HG02759 (cell line): Measurements from ENCODE around the gene GTF3C1.
"Not testable (repeated sequence)": the region's sequence is repeated elsewhere in the genome, so short reads cannot be mapped to it uniquely, and the experiment has no call there.

Experiments
- ATAC-seq: cut with Tn5 transposase; IDR thresholded peaks from one replicate; pipeline ENCODE4 v1.9.1; 2021; ENCODE audit warnings: mild to moderate bottlenecking, moderate library complexity; ENCODE audit not compliant: unreplicated experiment

Gene GTF3C1

DNA sequence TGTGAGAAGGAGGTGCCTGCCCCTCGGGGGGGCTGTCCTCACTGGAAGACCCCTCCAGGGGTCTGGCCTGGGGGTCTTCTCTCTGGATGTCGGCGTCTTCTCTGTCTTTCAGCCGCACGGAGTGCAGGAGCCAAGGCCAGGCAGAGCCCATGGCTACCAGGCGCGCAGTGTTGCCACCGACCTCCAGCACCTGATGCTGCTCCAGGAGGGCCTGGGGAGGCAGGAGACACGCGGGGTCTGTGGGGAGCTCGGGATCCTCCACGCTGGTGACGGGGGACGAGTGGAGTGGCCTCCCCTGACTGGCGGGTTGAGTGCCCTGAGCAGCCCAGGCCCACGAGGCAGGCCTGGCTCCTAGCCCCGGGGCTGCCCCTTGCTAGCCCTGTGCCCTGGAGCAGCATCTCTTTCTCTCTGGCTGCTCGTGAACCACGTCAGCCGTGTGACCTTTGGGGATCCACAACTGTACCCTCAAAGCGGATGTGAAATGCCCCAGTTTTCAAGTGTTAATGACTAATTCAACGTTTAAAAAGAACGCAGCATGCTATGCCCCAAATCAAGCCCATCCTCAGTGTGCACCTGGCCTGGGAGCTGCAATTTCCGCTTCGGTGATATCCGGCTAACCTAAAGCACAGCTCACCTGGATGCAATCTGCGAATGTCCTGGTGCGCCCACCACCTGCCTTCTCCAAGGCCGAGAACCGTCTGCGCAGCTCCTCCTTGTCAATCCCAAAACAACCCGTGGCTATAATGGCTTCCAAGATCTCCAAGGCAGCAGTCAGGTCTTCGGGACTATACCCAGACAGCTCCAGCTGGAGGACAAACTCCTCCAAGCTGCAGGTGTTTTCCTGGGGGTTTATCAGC, 84.9 kb downstream of the GTF3C1 start:
- ATAC-seq = no peak

- no peak for ATAC-seq
Observed at GRCh38 chr16:27463741-27464591, 85.7 kb downstream of the GTF3C1 start.

GRCh38 chr16:27462846-27463682, 86.6 kb downstream of the GTF3C1 start:
- no peak for ATAC-seq

GRCh38 chr16:27462200-27462845, 87.4 kb downstream of the GTF3C1 start:
- ATAC-seq = no peak

DNA sequence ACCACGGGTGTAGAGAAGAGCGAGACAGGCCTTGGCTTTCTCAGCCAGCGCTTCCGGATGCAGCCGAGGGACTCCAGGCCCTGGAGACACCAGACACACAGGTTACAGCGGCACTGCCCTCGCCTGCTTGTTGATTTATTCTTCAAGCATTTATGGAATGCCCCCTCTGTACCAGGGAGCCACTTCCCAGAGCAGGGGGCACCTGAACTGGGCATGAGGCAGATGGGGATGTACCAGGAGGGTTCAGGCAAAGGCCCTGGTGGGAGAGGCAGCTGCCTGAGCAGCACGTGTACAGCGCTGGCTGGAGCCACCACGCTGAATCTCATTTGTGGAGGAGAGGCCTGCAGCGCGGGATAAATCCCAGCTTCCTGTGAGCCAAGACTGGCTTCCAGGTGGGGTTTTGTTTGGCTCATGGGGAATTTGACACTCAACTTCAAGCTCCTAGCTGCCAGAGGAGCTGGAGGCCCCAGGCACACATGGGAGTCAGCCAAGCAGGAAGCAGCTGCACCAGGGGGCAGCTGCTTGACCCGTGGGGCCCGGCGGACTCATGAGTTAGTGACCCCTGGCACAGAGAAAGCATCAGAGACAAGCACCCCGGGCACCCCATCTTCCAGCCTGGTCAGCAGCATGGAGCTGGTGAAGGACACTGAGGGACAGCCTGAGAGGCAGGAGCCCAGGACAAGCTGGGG, 88.1 kb downstream of the GTF3C1 start:
- no peak for ATAC-seq

GRCh38 chr16:27460663-27461482, 88.8 kb downstream of the GTF3C1 start:
- no peak for ATAC-seq

DNA sequence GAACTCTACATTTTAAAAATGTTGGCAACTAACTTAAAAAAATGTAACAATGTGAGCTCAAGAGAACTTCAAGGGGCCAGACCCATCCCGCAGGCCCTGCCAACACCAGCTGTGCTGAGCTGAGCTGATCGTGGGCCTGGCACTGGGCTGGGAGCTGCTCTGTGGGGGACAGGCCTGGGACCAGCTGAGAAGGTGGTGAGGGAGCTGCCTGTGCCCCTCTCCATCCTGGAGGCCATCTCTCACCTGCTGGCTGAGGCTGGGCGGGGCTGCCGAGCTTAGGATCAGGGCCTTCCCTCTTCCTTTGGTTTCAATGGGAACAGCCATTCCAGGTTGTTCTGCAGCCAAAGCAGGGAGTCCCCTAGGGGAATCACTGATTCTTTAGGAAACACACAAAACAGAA, 89.5 kb downstream of the GTF3C1 start:
- ATAC-seq = no peak

DNA sequence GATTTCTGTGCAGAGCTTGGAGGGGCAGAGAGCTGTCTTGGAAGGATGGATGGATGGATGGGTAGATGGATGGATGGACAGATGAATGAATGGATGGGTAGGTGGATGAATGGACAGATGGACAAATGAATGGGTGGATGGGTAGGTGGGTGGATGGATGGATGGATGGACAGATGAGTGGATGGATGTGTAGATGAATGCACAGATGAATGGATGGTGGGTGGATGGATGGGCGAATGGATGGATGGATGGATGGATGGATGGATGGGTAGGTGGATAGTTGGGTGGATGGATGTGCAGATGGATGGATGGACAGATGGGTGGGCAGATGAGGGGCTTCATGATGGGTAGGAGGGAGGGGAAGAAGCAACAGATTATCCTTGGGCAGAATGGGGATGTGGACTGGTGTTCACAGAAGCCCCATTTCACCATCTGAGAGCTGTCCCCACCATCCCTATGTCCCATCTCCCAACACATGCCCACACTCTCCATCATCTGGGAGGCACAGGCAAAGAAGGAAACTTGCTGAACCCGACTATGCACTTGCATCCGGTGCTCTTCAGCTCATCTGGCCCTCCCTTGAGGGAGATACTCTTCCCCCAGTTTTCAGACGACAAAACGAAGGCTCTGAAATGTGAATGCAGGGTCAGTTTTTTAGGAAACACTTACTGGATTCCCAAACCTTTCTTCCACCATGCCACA, 90.6 kb downstream of the GTF3C1 start:
- ATAC-seq = no peak

GRCh38 chr16:27458258-27458657, 91.5 kb downstream of the GTF3C1 start:
- ATAC-seq = no peak

GRCh38 chr16:27457605-27457900, 92.2 kb downstream of the GTF3C1 start:
- not testable (repeated sequence) for ATAC-seq

DNA sequence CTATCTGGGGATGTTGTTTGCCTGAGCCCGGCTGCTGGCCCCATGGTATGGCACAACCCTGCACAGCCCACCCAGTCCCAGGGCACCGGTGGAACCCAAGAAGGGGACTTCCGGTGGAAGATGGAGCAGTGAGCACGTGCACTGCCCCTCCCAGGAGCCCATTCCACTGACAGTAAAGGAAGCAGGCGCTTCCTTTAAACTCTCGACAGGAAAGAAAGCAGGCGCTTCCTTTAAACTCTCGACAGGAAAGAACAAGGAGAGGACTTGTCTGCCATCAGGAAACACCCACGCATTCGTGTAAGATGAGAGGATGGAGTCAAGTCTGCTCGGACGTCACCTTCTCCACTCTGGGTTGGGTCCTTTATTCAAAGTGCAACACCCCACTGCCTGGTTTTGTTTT, 94.0 kb downstream of the GTF3C1 start:
- no peak for ATAC-seq

DNA sequence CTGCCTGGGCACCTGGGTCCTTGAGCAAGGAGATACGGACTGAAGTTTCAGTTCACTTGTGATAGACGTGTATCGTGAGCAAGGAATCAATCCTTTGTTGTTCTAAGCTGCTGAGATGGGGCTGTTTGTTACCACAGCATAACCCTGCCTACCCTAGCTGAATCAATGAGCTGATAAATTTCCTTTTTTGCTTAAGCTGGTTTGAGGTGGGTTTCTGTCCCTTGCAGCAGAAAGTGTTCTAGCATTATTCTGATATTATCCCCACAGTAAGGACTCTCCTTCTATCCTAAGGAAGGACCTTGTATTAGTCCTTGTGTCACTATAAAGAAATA, 96.3 kb downstream of the GTF3C1 start:
- no peak for ATAC-seq

DNA sequence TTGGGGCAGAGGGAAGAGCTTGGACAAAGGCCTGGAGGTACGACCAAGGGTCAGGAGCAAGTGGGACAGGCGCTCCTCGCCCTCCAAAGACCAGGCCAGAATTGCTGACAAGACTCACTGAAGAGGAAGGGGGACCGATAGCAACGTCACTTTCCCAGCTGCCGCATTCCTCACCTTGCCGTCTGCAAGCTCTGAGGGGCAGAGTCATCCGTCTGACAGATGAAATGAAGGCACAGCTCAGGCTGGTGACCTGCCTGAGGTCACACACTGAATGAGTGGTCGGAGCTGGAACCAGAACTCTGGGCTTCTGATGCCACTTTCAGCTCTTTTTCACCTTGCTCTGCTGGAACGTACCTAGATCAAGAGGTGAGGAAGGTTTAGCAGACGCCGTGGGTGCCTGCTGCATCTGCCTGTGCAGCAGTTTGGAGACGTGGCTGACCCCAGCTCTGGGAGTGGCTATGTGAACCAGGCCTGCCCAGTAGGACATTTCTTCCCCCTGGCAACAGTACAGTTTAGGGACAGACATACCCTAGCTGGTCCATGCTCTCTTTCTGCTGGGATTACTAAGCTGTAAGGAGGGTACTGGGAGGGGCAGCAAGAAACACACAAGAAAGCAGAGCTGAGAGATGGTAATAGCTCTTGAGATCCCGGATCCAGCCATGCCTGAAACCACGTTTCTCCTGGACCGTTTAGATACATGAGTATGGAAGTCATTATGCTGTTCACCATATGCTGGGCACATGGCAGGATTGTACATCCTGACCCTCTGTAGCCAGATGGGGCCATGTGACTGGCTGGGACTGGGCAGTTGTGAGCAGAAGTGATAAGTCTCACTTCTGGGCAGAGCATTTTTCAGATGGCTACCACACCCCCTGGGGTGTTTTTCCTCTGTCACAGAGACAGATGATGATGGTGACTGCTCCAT, 96.9 kb downstream of the GTF3C1 start:
- no peak for ATAC-seq

DNA sequence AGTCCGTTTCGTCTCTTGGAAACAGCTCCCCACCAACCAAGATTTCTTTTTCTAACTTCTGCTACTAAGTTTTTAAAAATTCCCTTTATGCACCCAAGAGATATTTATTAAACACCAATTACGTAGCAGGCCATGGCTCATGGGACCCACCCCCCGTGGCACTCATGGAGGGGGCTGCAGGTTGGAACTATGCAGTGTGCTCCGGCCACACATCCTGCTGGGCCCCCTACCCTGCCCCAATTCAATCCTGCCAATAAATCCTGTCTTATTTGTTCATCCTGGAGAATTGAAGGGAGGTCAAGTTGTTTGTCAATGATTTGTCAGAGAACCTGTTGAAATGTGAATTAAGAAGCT, 99.5 kb downstream of the GTF3C1 start:
- peak; percentile 23 for ATAC-seq

DNA sequence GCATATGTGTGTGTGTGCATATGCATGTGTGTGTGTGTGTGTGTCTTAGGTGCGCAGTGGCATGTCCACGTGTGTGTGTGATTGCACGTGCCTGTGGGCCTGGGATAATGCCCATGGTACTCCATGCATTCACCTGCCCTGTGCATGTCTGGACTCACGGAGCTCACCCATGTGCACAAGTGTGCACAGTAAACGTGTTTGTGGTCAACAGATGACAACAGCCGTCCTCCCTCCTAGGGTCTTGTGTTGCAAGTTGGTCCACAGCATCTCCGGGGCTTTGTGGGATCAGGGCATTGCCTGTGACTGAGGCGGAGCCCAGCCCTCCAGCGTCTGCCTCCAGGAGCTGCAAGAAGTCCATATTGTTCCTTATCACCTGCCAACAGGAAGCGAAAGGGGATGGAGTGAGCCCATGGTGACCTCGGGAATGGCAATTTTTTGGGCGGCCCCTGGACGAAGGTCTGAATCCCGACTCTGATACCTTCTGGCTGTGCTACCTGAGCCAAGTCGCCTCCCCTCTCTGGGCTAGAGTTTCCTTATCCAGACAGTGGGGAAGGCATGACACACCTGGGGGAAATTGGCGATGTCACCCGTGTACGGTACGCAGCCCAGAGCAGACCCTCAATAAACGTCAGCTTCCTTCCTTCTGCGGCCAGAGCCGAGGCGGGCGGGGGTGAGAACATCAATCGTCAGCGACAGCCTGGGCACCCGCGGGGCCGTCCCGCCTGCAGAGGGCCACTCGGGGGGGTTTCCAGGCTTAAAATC, 100.1 kb downstream of the GTF3C1 start:
- ATAC-seq = peak; percentile 54

- ATAC-seq = no peak
Observed at GRCh38 chr16:27448532-27449433, 100.9 kb downstream of the GTF3C1 start.
